ENCODE measurements around the gene ASAP2.

DNA sequence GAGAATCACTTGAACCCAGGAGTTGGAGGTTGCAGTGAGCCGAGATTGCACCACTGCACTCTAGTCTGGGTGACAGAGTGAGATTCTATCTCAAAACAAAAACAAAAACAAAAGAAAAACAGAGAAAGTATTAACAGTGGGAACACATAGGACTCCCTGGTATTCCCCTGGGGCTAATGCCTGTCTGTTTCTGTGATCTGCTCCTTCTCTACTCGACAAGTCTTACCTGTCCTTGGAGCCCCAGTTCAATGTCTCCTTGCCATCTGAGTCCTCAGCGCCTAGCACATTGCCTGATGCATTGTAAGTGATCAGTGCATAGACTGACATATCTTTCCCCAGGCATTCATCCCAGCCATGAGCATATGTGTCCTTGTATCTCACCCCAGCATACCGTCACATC lies 85.8 kb downstream of the ASAP2 start:
- TF ChIP-seq, protein P1, sequence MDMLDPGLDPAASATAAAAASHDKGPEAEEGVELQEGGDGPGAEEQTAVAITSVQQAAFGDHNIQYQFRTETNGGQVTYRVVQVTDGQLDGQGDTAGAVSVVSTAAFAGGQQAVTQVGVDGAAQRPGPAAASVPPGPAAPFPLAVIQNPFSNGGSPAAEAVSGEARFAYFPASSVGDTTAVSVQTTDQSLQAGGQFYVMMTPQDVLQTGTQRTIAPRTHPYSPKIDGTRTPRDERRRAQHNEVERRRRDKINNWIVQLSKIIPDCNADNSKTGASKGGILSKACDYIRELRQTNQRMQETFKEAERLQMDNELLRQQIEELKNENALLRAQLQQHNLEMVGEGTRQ (CRISPR knock-in tag; IDR thresholded peaks at IDR 0.05) = no peak
- no peak for TF ChIP-seq ZNF121 (CRISPR knock-in tag; IDR thresholded peaks at IDR 0.05)
- TF ChIP-seq FOXP1 (CRISPR knock-in tag; IDR thresholded peaks at IDR 0.05; ENCODE audit: borderline replicate concordance) = no peak
- TF ChIP-seq, protein P2, sequence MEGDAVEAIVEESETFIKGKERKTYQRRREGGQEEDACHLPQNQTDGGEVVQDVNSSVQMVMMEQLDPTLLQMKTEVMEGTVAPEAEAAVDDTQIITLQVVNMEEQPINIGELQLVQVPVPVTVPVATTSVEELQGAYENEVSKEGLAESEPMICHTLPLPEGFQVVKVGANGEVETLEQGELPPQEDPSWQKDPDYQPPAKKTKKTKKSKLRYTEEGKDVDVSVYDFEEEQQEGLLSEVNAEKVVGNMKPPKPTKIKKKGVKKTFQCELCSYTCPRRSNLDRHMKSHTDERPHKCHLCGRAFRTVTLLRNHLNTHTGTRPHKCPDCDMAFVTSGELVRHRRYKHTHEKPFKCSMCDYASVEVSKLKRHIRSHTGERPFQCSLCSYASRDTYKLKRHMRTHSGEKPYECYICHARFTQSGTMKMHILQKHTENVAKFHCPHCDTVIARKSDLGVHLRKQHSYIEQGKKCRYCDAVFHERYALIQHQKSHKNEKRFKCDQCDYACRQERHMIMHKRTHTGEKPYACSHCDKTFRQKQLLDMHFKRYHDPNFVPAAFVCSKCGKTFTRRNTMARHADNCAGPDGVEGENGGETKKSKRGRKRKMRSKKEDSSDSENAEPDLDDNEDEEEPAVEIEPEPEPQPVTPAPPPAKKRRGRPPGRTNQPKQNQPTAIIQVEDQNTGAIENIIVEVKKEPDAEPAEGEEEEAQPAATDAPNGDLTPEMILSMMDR (IDR thresholded peaks at IDR 0.05) = no peak
- TF ChIP-seq, protein P3, sequence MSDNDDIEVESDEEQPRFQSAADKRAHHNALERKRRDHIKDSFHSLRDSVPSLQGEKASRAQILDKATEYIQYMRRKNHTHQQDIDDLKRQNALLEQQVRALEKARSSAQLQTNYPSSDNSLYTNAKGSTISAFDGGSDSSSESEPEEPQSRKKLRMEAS (CRISPR knock-in tag; IDR thresholded peaks at IDR 0.05) = no peak
- TF ChIP-seq SOX15 (CRISPR knock-in tag; IDR thresholded peaks at IDR 0.05) = no peak
- TF ChIP-seq ZNF317 (CRISPR knock-in tag; IDR thresholded peaks at IDR 0.05; ENCODE audit: borderline replicate concordance, low read depth) = no peak
- TF ChIP-seq GRHL2 (CRISPR knock-in tag; IDR thresholded peaks at IDR 0.05; ENCODE audit: insufficient replicate concordance, severe bottlenecking) = no peak

All from WTC11 (cell line).